Stomach (tissue), 4 donors: Measurements from ENCODE around the gene NRG2.

Experiments
- POLR2A ChIP-seq, 4 donors: fragments of 450-650 bp; IDR thresholded peaks; one replicate each; pipeline ENCODE4 v1.6.1; 2016; ENCODE audit warnings: antibody characterized with exemption in 4 of 4, control low read depth in 2 of 4, mild to moderate bottlenecking in 1 of 4, moderate library complexity in 1 of 4
- TF ChIP-seq, protein P1 (sequence below), 7 experiments: fragments of 450-650 bp in 4 of 7; fragments of 200-600 bp in 3 of 7; sonication (generic) in 3 of 7; IDR thresholded peaks; one replicate each; pipeline ENCODE4 v1.5.1; 2016 to 2019; ENCODE audit warnings: antibody characterized with exemption in 7 of 7, control low read depth in 2 of 7, mild to moderate bottlenecking in 1 of 7

DNA sequence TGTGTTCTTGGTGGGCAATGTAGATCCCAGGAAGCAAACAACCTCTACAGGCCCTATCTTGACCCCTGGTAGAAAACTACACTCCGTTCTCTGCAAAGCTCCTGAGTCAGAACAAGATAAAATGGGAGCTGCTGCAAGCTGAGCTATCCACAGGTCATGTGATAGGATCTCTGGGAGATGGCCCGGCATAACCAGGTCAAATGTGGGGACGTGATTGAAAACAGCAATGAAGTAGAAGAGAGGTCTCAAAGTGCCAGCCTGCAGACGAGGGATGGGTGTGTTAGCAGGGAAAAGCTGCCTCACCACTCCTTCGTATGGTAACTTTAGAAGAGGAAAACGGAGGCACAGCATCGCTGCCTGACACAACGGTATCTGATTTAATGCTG lies 25.0 kb downstream of the NRG2 start:
- TF ChIP-seq, protein P1, sequence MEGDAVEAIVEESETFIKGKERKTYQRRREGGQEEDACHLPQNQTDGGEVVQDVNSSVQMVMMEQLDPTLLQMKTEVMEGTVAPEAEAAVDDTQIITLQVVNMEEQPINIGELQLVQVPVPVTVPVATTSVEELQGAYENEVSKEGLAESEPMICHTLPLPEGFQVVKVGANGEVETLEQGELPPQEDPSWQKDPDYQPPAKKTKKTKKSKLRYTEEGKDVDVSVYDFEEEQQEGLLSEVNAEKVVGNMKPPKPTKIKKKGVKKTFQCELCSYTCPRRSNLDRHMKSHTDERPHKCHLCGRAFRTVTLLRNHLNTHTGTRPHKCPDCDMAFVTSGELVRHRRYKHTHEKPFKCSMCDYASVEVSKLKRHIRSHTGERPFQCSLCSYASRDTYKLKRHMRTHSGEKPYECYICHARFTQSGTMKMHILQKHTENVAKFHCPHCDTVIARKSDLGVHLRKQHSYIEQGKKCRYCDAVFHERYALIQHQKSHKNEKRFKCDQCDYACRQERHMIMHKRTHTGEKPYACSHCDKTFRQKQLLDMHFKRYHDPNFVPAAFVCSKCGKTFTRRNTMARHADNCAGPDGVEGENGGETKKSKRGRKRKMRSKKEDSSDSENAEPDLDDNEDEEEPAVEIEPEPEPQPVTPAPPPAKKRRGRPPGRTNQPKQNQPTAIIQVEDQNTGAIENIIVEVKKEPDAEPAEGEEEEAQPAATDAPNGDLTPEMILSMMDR (IDR thresholded peaks at IDR 0.05), result no peak
- TF ChIP-seq POLR2A (IDR thresholded peaks at IDR 0.05), result no peak
